Stimulated activated CD4-positive, alpha-beta T cell treated with anti-CD3 and anti-CD28 coated beads, Interleukin-2, amount 100 ng/mL, for 48 hours (primary cell): Measurements from ENCODE around the gene MPPE1.

Source experiments
- DNase-seq, 2 donors: peaks; one replicate each; pipeline ENCODE4 v3.0.0-alpha.2; 2020

Gene MPPE1

DNA sequence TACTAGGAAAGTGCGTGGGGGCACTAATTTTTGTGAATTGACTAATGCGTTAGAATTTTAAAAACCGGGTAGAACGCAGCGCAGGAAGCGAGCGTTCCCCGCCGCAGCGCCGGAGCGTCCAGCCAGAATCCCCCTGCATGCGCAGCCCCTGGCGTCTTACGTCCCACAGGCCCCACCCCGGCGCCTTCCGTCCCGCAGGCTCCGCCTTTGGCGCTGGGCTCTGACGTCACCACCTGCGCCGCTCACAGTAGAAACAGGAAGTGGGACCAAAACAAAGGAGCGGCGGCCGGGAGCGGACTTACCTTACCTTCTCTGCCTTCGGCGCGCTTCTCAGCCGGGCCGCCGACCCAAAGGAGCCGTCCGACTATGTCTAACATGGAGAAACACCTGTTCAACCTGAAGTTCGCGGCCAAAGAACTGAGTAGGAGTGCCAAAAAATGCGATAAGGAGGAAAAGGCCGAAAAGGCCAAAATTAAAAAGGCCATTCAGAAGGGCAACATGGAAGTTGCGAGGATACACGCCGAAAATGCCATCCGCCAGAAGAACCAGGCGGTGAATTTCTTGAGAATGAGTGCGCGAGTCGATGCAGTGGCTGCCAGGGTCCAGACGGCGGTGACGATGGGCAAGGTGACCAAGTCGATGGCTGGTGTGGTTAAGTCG is 56.8 kb downstream of the MPPE1 start, which contains the start of gene CHMP1B:
TSS of gene CHMP1B (plus strand) at position 268 of the 660 bp plus-strand sequence. CDS start at position 367, 99 bp downstream.
- DNase-seq, result peak; percentile 94 to 95

DNA sequence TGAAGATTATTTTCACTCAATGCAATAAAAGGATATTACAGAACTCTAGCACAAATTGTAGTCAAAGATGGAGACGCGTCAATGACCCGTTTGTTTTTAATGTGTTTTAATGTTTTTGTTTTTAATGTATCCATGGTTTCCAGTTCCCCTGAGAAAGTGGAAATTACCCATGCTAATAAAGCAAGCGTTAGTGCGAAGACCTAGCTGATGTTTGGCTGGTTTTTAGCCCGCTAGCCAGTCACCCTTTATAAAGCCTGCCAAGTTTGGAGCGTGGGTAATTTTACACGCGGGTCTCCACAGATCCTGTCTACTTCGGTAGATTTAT is 57.3 kb downstream of the MPPE1 start:
- no peak for DNase-seq

DNA sequence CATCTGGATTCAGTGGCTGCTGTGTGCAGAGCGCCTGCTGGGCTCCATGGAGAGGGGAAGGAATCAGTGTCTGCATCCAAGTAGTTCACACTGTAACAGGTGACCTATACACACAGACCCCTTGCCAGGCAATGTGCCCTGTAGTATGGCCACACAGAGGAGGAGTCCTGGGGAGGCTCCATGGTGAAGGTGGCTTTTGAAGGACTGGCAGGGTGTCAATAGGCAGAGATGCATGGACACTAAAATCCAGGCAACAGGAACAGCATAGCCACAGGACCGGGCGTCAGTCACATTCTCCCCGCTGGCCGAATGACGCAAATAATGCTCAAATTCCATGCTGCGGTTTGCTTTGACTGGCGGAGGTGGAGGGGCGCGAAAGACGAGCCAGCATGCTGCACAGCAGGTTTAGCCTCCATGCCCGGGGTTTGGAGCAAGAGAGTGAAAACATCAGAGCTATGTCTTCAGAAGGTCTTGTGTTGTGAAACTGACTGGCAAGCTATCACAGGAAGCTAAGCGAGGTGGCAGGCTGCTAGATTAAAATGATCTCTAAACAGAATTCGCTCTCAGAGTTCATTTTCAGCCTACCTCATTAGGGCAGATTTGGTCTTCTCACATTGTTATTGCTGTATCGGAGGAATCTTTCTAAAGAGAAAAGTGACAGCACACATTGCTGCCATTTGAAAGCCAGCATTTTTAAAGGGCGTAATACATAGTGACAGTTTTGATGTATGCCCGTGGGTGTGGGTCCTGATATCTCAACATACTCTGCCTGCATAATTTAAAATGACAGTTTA is 58.1 kb downstream of the MPPE1 start:
- DNase-seq, result peak; percentile 30 to 35

DNA sequence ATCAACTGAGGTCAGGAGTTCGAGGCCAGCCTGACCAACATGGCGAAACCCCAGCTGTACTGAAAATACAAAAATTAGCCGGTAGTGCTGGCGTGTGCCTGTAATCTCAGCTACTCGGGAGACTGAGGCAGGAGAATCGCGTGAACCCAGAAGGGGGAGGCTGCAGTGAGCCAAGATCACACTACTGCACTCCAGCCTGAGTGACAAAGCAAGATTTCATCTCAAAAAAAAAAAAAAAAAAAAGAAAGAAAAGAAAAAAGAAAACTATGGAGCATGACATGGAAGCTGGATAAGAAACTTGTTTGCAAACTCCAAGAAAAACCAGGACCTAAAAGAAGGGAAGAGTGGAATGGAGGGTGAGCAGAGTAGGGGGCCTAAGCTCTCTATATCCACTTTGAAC is 58.8 kb downstream of the MPPE1 start:
- no peak for DNase-seq

DNA sequence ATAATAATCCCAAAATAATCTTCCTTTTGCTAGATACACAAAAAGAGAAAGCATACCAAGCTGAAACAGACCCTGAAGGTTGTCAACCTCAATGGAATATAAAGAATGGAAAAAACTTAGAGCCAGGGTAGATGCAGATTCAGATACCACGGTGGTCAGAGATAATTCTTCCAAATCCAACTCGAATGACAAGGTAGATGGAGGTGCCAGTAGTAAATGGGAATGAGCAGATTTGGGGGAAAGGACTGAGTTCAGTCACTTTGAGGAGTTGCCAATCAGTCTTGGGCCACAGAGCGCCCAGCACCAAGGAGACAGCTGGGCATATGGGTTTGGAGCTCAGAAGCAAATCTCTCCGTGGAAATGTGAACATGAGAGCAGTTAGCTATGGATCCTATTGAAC is 60.3 kb downstream of the MPPE1 start:
- no peak for DNase-seq

DNA sequence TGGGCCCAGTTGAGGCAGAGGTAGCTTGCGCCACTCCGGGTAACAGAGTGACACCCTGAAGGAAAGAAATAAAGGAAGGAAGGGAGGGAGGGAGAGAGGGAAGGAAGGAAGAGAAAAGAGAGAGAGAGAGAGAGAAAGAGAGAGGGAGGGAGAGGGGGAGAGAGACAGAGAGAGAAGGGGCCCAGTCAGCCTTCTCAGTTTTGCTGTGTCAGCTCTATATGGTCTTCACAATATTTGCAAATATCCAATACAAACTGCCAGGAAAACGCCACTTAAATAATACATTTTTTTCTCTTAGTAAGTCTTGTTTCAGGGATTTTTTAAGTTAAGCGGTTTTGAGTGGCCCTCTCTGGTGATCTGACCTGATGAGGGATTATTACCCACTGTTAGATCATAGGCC is 62.5 kb downstream of the MPPE1 start:
- DNase-seq, result no peak

DNA sequence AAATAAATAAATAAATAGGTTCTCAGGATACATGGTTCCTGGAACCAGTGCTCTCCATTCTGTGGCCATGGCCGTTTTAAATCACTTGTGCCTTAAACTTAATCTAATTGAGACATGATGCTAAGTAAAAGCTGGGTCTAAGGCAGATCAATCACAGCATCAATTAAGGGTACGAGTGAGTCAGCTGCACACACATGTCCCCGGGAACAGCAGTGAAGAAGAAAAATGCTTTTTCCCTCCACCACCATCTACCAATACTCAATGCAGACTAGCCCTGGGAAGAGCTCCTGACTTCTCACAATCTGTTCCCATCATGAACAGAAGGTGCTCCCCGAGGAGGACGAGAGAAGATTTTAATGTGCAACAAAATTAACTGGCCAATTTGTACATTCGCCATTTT is 63.7 kb downstream of the MPPE1 start:
- DNase-seq, result no peak

DNA sequence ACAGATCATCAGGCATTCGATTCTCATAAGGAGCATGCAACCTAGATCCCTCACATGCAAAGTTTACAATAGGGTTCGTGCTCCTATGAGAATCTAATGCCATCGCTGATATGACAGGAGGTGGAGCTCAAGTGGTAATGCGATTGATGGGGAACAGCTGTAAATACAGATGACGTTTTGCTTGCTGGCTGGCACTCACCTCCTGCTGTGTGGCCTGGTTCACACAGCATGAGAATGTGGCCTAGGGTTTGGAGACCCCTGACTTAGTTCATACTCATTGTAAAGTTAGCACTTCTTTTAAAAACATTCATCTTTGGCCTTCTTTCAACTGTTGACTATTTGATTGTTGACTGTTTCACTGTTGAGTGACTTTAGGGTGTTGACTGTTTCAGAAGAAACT is 65.6 kb downstream of the MPPE1 start:
- DNase-seq, result no peak

DNA sequence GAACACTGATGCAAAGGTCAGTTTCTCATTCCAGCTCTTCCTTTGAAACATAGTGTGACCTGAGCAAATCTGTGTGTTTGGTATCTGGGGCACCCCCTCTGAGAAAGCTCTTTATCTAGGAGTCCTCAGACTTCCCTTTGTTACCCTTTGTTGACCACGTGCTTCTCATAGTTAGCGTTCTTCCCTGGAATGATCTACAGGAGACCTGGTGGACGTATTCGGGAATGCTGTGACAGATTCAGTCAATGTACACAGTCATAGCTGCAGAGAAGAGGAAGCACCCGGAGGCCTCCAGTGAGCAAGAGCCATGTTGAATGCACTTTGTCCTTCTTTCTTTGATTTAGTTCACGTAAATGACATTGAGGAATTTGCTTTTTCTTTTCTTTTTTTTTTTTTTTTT is 67.6 kb downstream of the MPPE1 start:
- no peak for DNase-seq

DNA sequence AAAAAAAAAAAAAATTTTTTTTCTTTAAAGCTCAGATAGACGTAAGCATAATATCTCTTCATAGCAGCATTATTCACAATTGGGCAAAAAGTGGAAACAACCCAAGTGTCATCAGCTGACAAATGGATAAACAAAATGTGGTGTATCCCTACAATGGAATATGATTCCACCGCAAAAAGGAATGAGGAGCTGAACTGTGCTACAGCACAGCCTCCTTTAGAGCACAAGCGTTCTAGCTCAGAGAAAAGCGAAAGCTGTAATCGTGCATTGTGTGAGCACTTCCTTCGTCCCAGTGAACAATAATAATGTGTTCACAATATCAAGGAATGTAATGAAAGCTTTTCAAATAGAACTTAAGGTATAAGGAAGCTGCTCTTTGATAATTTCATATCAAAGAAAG is 68.6 kb downstream of the MPPE1 start:
- no peak for DNase-seq

DNA sequence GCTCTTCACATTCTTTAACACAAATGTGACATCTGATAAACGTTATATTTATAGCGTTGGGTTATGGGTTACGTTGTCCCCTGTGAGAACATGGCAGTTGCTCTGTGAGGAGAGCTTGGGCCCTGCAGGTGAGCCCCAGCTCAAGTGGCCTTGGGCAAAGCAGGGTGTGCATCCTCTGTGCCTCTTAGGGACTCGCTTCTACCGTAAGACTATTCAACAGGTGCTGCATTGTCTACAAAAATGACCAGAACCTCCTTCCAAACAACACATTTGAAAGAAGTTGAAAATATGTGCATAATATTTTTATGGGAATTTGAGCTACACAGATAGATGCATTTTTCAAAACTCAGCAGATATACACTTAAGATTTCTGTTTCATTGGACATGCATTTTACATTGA is 73.3 kb downstream of the MPPE1 start:
- no peak for DNase-seq
